ENCODE measurements around the gene CPA3.

Gene CPA3

DNA sequence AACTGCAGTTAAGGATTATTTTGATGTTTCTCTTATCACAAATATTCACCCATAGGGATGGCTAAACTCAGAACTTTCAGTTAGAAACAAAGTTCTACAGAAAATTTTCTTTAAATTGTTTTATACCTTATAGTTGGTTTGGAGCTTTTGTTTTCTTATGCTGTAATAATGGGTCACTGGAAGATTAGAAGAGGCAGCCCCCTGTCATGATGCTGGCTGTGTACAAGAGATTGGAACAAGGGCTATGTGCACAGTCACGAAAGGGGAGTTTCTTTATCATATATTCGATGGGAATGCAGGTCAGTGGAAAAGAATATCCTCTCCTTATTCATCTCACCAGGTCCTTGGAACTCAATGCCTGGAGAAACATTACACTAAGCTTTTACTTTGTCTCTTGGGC, 12.0 kb upstream of the CPA3 start (continued):
- TF ChIP-seq, protein P1, sequence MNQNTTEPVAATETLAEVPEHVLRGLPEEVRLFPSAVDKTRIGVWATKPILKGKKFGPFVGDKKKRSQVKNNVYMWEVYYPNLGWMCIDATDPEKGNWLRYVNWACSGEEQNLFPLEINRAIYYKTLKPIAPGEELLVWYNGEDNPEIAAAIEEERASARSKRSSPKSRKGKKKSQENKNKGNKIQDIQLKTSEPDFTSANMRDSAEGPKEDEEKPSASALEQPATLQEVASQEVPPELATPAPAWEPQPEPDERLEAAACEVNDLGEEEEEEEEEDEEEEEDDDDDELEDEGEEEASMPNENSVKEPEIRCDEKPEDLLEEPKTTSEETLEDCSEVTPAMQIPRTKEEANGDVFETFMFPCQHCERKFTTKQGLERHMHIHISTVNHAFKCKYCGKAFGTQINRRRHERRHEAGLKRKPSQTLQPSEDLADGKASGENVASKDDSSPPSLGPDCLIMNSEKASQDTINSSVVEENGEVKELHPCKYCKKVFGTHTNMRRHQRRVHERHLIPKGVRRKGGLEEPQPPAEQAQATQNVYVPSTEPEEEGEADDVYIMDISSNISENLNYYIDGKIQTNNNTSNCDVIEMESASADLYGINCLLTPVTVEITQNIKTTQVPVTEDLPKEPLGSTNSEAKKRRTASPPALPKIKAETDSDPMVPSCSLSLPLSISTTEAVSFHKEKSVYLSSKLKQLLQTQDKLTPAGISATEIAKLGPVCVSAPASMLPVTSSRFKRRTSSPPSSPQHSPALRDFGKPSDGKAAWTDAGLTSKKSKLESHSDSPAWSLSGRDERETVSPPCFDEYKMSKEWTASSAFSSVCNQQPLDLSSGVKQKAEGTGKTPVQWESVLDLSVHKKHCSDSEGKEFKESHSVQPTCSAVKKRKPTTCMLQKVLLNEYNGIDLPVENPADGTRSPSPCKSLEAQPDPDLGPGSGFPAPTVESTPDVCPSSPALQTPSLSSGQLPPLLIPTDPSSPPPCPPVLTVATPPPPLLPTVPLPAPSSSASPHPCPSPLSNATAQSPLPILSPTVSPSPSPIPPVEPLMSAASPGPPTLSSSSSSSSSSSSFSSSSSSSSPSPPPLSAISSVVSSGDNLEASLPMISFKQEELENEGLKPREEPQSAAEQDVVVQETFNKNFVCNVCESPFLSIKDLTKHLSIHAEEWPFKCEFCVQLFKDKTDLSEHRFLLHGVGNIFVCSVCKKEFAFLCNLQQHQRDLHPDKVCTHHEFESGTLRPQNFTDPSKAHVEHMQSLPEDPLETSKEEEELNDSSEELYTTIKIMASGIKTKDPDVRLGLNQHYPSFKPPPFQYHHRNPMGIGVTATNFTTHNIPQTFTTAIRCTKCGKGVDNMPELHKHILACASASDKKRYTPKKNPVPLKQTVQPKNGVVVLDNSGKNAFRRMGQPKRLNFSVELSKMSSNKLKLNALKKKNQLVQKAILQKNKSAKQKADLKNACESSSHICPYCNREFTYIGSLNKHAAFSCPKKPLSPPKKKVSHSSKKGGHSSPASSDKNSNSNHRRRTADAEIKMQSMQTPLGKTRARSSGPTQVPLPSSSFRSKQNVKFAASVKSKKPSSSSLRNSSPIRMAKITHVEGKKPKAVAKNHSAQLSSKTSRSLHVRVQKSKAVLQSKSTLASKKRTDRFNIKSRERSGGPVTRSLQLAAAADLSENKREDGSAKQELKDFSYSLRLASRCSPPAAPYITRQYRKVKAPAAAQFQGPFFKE (tag by site-specific recombination; IDR thresholded peaks at IDR 0.05; ENCODE audit: borderline replicate concordance) = no peak
- TF ChIP-seq KLF7 (tag by site-specific recombination; IDR thresholded peaks at IDR 0.05; ENCODE audit: borderline replicate concordance) (no peak), ZNF501 (tag by site-specific recombination; IDR thresholded peaks at IDR 0.05) (no peak), ZBTB8A (tag by site-specific recombination; IDR thresholded peaks at IDR 0.05) (no peak)
- TF ChIP-seq, protein P2, sequence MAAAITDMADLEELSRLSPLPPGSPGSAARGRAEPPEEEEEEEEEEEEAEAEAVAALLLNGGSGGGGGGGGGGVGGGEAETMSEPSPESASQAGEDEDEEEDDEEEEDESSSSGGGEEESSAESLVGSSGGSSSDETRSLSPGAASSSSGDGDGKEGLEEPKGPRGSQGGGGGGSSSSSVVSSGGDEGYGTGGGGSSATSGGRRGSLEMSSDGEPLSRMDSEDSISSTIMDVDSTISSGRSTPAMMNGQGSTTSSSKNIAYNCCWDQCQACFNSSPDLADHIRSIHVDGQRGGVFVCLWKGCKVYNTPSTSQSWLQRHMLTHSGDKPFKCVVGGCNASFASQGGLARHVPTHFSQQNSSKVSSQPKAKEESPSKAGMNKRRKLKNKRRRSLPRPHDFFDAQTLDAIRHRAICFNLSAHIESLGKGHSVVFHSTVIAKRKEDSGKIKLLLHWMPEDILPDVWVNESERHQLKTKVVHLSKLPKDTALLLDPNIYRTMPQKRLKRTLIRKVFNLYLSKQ (tag by site-specific recombination; IDR thresholded peaks at IDR 0.05; ENCODE audit: borderline replicate concordance) = no peak

GRCh38 chr3:148854061-148854460, 11.0 kb upstream of the CPA3 start:
- TF ChIP-seq ZNF157 (tag by site-specific recombination; IDR thresholded peaks at IDR 0.05) (no peak), ZNF10 (tag by site-specific recombination; IDR thresholded peaks at IDR 0.05) (no peak), ZNF211 (tag by site-specific recombination; IDR thresholded peaks at IDR 0.05; ENCODE audit: low read depth) (no peak)
- H3K4me3 ChIP-seq (ENCODE audit: low read depth, low read length) = no peak overlapping the region
- H3K9me3 ChIP-seq (ENCODE audit: control insufficient read depth, insufficient read depth, low read depth, low read length) = no peaks in the 10 kb centered on the region
- H3K36me3 ChIP-seq (ENCODE audit: control insufficient read depth in 2 of 2, insufficient read depth in 1 of 2, low read length in 2 of 2) = no peaks in the 10 kb centered on the region
- no peaks in the 10 kb centered on the region for H3K4me1 ChIP-seq (ENCODE audit: control insufficient read depth, insufficient read depth, low read length)
- H3K27ac ChIP-seq (ENCODE audit: extremely low read depth, low read depth, low read length) = no peak overlapping the region
- POLR2A ChIA-PET = no interaction called here
- CTCF ChIA-PET = interaction anchor here (1.0 to 1.7 kb wide), 2 partner anchors 8 to 11 kb away, joined by 3 to 8 read pairs; no protein-coding TSS in a partner anchor

DNA sequence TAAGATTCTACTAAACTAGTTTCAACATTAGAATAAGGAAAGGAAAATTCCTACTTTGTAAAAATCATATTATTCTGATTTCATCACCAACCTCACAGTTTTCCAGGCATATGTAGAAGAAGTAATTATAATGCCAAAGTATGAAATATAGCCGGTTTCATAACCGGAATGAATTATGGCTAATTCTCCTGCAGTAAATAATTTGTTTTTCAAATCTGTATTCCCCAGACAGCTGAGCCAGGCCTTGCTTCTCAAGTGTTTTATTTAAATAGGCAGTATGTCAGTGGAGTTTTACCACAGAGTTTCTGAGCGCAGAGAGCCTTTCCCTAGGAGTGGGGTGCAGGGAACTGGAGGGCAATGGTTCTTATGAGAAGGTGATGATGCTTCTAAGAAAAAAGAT, 8.7 kb upstream of the CPA3 start:
- H3K36me3 ChIP-seq (ENCODE audit: control insufficient read depth in 2 of 2, insufficient read depth in 1 of 2, low read length in 2 of 2) = no peaks in the 10 kb centered on the region
- no peaks in the 10 kb centered on the region for H3K9me3 ChIP-seq (ENCODE audit: control insufficient read depth, insufficient read depth, low read depth, low read length)
- H3K4me1 ChIP-seq (ENCODE audit: control insufficient read depth, insufficient read depth, low read length) = no peaks in the 10 kb centered on the region
- no peak overlapping the region for H3K4me3 ChIP-seq (ENCODE audit: low read depth, low read length)
- H3K27ac ChIP-seq (ENCODE audit: extremely low read depth, low read depth, low read length) = no peak overlapping the region
- CTCF ChIA-PET = interaction anchor here (0.9 to 1.6 kb wide), 2 partner anchors 90 to 129 kb away, joined by 5 read pairs; no protein-coding TSS in a partner anchor
- POLR2A ChIA-PET = no interaction called here
- TF ChIP-seq PRDM10 (tag by site-specific recombination; IDR thresholded peaks at IDR 0.05) = no peak
- no peak for TF ChIP-seq ZNF433 (tag by site-specific recombination; IDR thresholded peaks at IDR 0.05; ENCODE audit: low read depth)
- no peak for TF ChIP-seq ZNF274 (IDR thresholded peaks at IDR 0.05; ENCODE audit: low read length)
- no peak for TF ChIP-seq ZNF274 (tag by site-specific recombination; IDR thresholded peaks at IDR 0.05; ENCODE audit: borderline replicate concordance)
- TF ChIP-seq SCRT1 (tag by site-specific recombination; IDR thresholded peaks at IDR 0.05; ENCODE audit: borderline replicate concordance) = no peak
- TF ChIP-seq, protein P3, sequence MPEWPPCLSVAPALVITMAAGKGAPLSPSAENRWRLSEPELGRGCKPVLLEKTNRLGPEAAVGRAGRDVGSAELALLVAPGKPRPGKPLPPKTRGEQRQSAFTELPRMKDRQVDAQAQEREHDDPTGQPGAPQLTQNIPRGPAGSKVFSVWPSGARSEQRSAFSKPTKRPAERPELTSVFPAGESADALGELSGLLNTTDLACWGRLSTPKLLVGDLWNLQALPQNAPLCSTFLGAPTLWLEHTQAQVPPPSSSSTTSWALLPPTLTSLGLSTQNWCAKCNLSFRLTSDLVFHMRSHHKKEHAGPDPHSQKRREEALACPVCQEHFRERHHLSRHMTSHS (tag by site-specific recombination; IDR thresholded peaks at IDR 0.05) = no peak
- no peak for TF ChIP-seq SCRT2 (tag by site-specific recombination; IDR thresholded peaks at IDR 0.05)
- no peak for TF ChIP-seq ZNF513 (tag by site-specific recombination; IDR thresholded peaks at IDR 0.05)
- TF ChIP-seq ZNF423 (tag by site-specific recombination; IDR thresholded peaks at IDR 0.05) = no peak
- TF ChIP-seq ZBTB20 (tag by site-specific recombination; IDR thresholded peaks at IDR 0.05) = no peak
